A549 (cell line): ENCODE results near the gene OR8K1.

Experiments
- CTCF ChIP-seq: fragments of >200 bp; sonication (Bioruptor Twin); formaldehyde crosslinking; IDR thresholded peaks from 3 replicates; pipeline ENCODE4 v1.5.1; 2016
- PHF8 ChIP-seq: fragments of 200-600 bp; sonication (generic); IDR thresholded peaks from 2 replicates; pipeline ENCODE4 v1.6.1; 2016; ENCODE audit warnings: low read depth, mild to moderate bottlenecking, antibody characterized with exemption, moderate library complexity, borderline replicate concordance
- POLR2A ChIP-seq: IDR thresholded peaks from 2 replicates; pipeline ENCODE4 v1.6.1; 2012; ENCODE audit warnings: mild to moderate bottlenecking, low read length
- RNF2 ChIP-seq: fragments of 200-600 bp; sonication (generic); IDR thresholded peaks from 2 replicates; pipeline ENCODE4 v1.6.1; 2016; ENCODE audit warnings: low read depth, mild to moderate bottlenecking, antibody characterized with exemption, moderate library complexity, borderline replicate concordance
- ZC3H11A ChIP-seq: fragments of 450-650 bp; IDR thresholded peaks from 2 replicates; pipeline ENCODE4 v1.6.1; 2014; ENCODE audit warnings: antibody characterized with exemption, mild to moderate bottlenecking
- TF ChIP-seq, protein P1 (sequence below): IDR thresholded peaks from 2 replicates; pipeline ENCODE4 v1.6.1; 2012; ENCODE audit warnings: low read depth, borderline replicate concordance

DNA sequence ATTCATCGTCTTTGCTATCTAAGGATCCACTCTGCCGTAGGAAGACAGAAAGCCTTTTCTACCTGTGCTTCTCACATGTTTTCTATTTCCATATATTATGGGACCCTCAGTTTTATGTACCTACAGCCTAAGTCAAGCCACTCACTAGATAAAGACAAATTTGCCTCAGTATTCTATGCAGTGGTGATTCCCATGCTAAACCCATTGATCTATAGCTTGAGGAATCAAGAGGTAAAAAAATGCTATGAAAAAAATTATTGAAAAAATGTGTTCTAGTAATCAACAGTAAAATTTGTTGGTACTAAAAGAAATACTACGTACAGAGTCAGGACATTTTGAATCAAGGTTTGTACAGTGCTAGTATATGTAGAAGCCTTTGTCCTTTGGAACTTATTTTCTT lies 48.5 kb downstream of the OR8K1 start:
- TF ChIP-seq CTCF (no peak), PHF8 (no peak), RNF2 (no peak), POLR2A (no peak), ZC3H11A (no peak)
- TF ChIP-seq, protein P1, sequence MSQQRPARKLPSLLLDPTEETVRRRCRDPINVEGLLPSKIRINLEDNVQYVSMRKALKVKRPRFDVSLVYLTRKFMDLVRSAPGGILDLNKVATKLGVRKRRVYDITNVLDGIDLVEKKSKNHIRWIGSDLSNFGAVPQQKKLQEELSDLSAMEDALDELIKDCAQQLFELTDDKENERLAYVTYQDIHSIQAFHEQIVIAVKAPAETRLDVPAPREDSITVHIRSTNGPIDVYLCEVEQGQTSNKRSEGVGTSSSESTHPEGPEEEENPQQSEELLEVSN = no peak
